Hepatocyte (in vitro differentiated cells): Measurements from ENCODE around the gene ARSG. TPM values are rescaled to one million over a fixed set of nuclear protein-coding genes. Genes with fewer than 3 reads are reported as not detected.

Source experiments
- DNase-seq: peaks from one replicate; pipeline ENCODE4 v3.0.0-alpha.2; 2016; ENCODE audit warnings: low spot score
- H2AFZ ChIP-seq: fragments of 200-600 bp; sonication (generic); 2 replicates; pipeline ENCODE4 v1.6.0; 2016; ENCODE audit warnings: antibody characterized with exemption, mild to moderate bottlenecking
- H3K27ac ChIP-seq: fragments of 200-600 bp; sonication (generic); 2 replicates; pipeline ENCODE4 v1.5.1; 2016; ENCODE audit warnings: mild to moderate bottlenecking
- H3K27me3 ChIP-seq: fragments of 200-600 bp; sonication (generic); 2 replicates; pipeline ENCODE4 v1.6.1; 2016
- H3K36me3 ChIP-seq: fragments of 200-600 bp; sonication (generic); replicated peaks from 2 replicates; pipeline ENCODE4 v1.5.1; 2016; ENCODE audit warnings: low read depth; ENCODE audit not compliant: insufficient read depth
- H3K4me1 ChIP-seq: fragments of 200-600 bp; sonication (generic); 2 replicates; pipeline ENCODE4 v1.5.1; 2016; ENCODE audit warnings: mild to moderate bottlenecking, moderate library complexity; ENCODE audit not compliant: insufficient read depth
- H3K4me2 ChIP-seq: fragments of 200-600 bp; sonication (generic); 2 replicates; pipeline ENCODE4 v1.6.0; 2016
- H3K4me3 ChIP-seq: fragments of 200-600 bp; sonication (generic); 2 replicates; pipeline ENCODE4 v1.5.1; 2016; ENCODE audit warnings: mild to moderate bottlenecking
- H3K79me2 ChIP-seq: fragments of 200-600 bp; sonication (generic); 2 replicates; pipeline ENCODE4 v1.6.0; 2017; ENCODE audit warnings: mild to moderate bottlenecking
- H3K9me2 ChIP-seq: fragments of 200-600 bp; sonication (generic); replicated peaks from 2 replicates; pipeline ENCODE4 v1.6.0; 2017; ENCODE audit warnings: mild to moderate bottlenecking; ENCODE audit not compliant: insufficient read depth
- H3K9me3 ChIP-seq: fragments of 200-600 bp; sonication (generic); 2 replicates; pipeline ENCODE4 v1.5.1; 2016; ENCODE audit warnings: low read depth, mild to moderate bottlenecking
- H4K20me1 ChIP-seq: fragments of 200-600 bp; sonication (generic); 2 replicates; pipeline ENCODE4 v1.6.0; 2016; ENCODE audit warnings: mild to moderate bottlenecking; ENCODE audit not compliant: insufficient read depth, poor library complexity, severe bottlenecking
- EZH2 ChIP-seq: fragments of 200-600 bp; sonication (generic); IDR thresholded peaks from 2 replicates; pipeline ENCODE4 v1.6.1; 2016; ENCODE audit warnings: antibody characterized with exemption, mild to moderate bottlenecking, borderline replicate concordance
- EZH2phosphoT487 ChIP-seq: fragments of 200-600 bp; sonication (generic); IDR thresholded peaks from one replicate; pipeline ENCODE4 v1.6.1; 2018; ENCODE audit warnings: antibody characterized with exemption, mild to moderate bottlenecking, low read depth, moderate library complexity; ENCODE audit not compliant: unreplicated experiment, severe bottlenecking
- WGBS: methylation state at CpG from one replicate; pipeline ENCODE4 v1.1.6; 2016; ENCODE audit warnings: low lambda C conversion rate; ENCODE audit errors: missing lambda C conversion rate; 5-methylcytosine and 5-hydroxymethylcytosine counted together
- polyA plus RNA-seq: library from polyadenylated mRNA; unstranded; fragments of >200 nt; fragmentation: Nextera tagmentation; extraction: Ambion mirVana; gene quantifications from 2 replicates; pipeline ENCODE4 v1.2.1, GENCODE V29; 2016
- total RNA-seq: library from RNA; depleted of rRNA; stranded (reverse); fragments of >200 nt; gene quantifications from 2 replicates; pipeline ENCODE4 v1.2.3, GENCODE V29; 2014
- TF ChIP-seq, protein P1 (sequence below): fragments of 200-600 bp; sonication (generic); IDR thresholded peaks from 2 replicates; pipeline ENCODE4 v1.5.1; 2016; ENCODE audit warnings: antibody characterized with exemption, mild to moderate bottlenecking; ENCODE audit not compliant: poor library complexity

The ARSG gene
- total and polyA plus RNA-seq, 2 experiments from 2014 or later, result 1.3 to 1.4 TPM

GRCh38 chr17:68457539-68458259, 166.4 kb downstream of the ARSG start:
- Histone ChIP-seq H3K4me2 (peak overlapping the region; percentile 76), H3K9me3 (no peaks in the 10 kb centered on the region), H3K4me1 (no peaks in the 10 kb centered on the region), H3K79me2 (peaks cover 27% of the 10 kb centered on the region), H3K27me3 (no peaks in the 10 kb centered on the region), H3K9me2 (no peaks in the 10 kb centered on the region), H2AFZ (peak overlapping the region; percentile 22), H3K4me3 (peak overlapping the region; percentile 11), H3K36me3 (no peaks in the 10 kb centered on the region), H3K27ac (peak overlapping the region; percentile 58), H4K20me1 (no peaks in the 10 kb centered on the region)
- TF ChIP-seq, protein P1, sequence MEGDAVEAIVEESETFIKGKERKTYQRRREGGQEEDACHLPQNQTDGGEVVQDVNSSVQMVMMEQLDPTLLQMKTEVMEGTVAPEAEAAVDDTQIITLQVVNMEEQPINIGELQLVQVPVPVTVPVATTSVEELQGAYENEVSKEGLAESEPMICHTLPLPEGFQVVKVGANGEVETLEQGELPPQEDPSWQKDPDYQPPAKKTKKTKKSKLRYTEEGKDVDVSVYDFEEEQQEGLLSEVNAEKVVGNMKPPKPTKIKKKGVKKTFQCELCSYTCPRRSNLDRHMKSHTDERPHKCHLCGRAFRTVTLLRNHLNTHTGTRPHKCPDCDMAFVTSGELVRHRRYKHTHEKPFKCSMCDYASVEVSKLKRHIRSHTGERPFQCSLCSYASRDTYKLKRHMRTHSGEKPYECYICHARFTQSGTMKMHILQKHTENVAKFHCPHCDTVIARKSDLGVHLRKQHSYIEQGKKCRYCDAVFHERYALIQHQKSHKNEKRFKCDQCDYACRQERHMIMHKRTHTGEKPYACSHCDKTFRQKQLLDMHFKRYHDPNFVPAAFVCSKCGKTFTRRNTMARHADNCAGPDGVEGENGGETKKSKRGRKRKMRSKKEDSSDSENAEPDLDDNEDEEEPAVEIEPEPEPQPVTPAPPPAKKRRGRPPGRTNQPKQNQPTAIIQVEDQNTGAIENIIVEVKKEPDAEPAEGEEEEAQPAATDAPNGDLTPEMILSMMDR, result no peak
- no peak for TF ChIP-seq EZH2
- no peak for TF ChIP-seq EZH2phosphoT487
- 1% methylated on average over 35 of the region's 54 CpGs for WGBS
- DNase-seq, result peak; percentile 99

- TF ChIP-seq EZH2 (no peak), EZH2phosphoT487 (no peak)
- TF ChIP-seq, protein P1, result no peak
- Histone ChIP-seq H3K79me2 (peaks cover 21% of the 10 kb centered on the region), H3K4me3 (peak overlapping the region; percentile 11), H4K20me1 (no peaks in the 10 kb centered on the region), H3K9me2 (no peaks in the 10 kb centered on the region), H3K27ac (peak overlapping the region; percentile 58), H3K27me3 (no peaks in the 10 kb centered on the region), H3K4me1 (no peaks in the 10 kb centered on the region), H3K4me2 (peak overlapping the region; percentile 76), H3K36me3 (no peaks in the 10 kb centered on the region), H2AFZ (peak overlapping the region; percentile 22), H3K9me3 (no peaks in the 10 kb centered on the region)
- no peak for DNase-seq
- WGBS, result 65% methylated on average over 12 of the region's 12 CpGs
Observed at GRCh38 chr17:68458260-68459036, 167.2 kb downstream of the ARSG start.

DNA sequence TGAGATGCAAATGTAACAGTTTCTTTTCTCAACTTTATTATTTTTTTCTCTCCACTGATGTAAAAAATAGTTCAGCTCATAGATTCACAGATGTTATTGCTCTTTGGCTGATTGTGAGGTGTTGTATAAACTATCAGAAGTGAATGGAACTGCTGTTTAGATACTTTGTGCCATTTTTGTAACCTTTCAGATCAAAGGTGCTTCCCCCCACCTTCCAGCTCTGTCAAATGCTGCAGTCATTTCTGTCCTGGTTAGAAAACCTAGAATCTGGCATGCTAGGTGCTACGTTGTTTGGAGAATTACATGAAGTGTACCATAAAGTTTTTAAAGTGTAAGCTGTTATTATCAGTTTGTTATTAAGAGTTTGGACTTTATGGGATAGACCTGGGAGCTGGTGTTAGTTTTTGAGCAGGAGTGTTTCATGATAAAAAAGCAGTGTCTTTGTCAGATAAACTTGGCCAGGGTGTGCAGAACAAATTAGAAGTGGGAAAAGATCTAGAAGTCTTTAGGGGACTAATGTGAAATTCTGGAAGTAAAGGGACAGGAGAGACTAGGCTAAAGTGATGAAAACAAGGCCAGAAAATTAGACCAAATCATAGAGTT, 167.8 kb downstream of the ARSG start:
- no peaks in the 10 kb centered on the region for H4K20me1 ChIP-seq
- 70% methylated on average over 1 of the region's 1 CpG for WGBS
- no peak for DNase-seq
- peaks cover 14% of the 10 kb centered on the region for H3K79me2 ChIP-seq
- H3K9me2 ChIP-seq, result no peaks in the 10 kb centered on the region
- no peak overlapping the region for H3K4me3 ChIP-seq
- H3K9me3 ChIP-seq, result no peaks in the 10 kb centered on the region
- no peak overlapping the region for H2AFZ ChIP-seq
- H3K36me3 ChIP-seq, result no peaks in the 10 kb centered on the region
- H3K27me3 ChIP-seq, result no peaks in the 10 kb centered on the region
- TF ChIP-seq EZH2phosphoT487, result no peak
- TF ChIP-seq, protein P1, result no peak
- no peak overlapping the region for H3K4me2 ChIP-seq
- H3K27ac ChIP-seq, result no peak overlapping the region
- H3K4me1 ChIP-seq, result no peaks in the 10 kb centered on the region
